Dedifferentiated amniotic fluid mesenchymal stem cell (primary cell): Measurements from ENCODE around the gene ARID3A.

Experiments used
- DNase-seq: peaks from one replicate; pipeline ENCODE4 v3.0.0-alpha.2; 2016; ENCODE audit errors: extremely low spot score

ARID3A gene

GRCh38 chr19:988510-988909, 62.7 kb downstream of the ARID3A start:
- DNase-seq: no peak

- DNase-seq: no peak
Observed at GRCh38 chr19:989381-990081, 63.7 kb downstream of the ARID3A start.

GRCh38 chr19:990119-990571, 64.3 kb downstream of the ARID3A start:
- DNase-seq: no peak

GRCh38 chr19:990746-991145, 64.9 kb downstream of the ARID3A start:
- no peak for DNase-seq

- no peak for DNase-seq
Observed at GRCh38 chr19:991174-991931, 65.5 kb downstream of the ARID3A start.

GRCh38 chr19:991932-992669, 66.3 kb downstream of the ARID3A start:
- no peak for DNase-seq

- no peak for DNase-seq
Observed at GRCh38 chr19:992670-993055, 66.8 kb downstream of the ARID3A start.

GRCh38 chr19:993361-993830, 67.6 kb downstream of the ARID3A start:
- DNase-seq: no peak

GRCh38 chr19:993831-994393, 68.1 kb downstream of the ARID3A start:
- no peak for DNase-seq

- DNase-seq: no peak
Observed at GRCh38 chr19:994516-994915, 68.7 kb downstream of the ARID3A start.

GRCh38 chr19:995051-995827, 69.4 kb downstream of the ARID3A start:
- DNase-seq: no peak

GRCh38 chr19:996051-996838, 70.4 kb downstream of the ARID3A start:
- no peak for DNase-seq

GRCh38 chr19:998064-998463, 72.2 kb downstream of the ARID3A start:
- no peak for DNase-seq

GRCh38 chr19:999379-999719, 73.5 kb downstream of the ARID3A start:
- no peak for DNase-seq

GRCh38 chr19:1000095-1000494, 74.3 kb downstream of the ARID3A start, which contains the start of gene GRIN3B:
TSS of gene GRIN3B (plus strand) at chr19:1000419. CDS start at chr19:1000438, 19 bp downstream.
- DNase-seq: peak; percentile 33

- DNase-seq: no peak
Observed at GRCh38 chr19:1000591-1001537, 75.0 kb downstream of the ARID3A start.

- no peak for DNase-seq
Observed at GRCh38 chr19:1001538-1002166, 75.8 kb downstream of the ARID3A start.

- no peak for DNase-seq
Observed at GRCh38 chr19:1002600-1002999, 76.8 kb downstream of the ARID3A start.

GRCh38 chr19:1003283-1003682, 77.4 kb downstream of the ARID3A start:
- DNase-seq: no peak
